GM23338 (cell line): ENCODE data around the gene EHBP1L1.

Experiments used
- CTCF ChIP-seq, 2 experiments: fragments of 200-600 bp in 1 of 2; sonication (generic) in 1 of 2; conservative IDR thresholded peaks; 2 replicates each; pipeline versions ENCODE4 v1.5.1 to v1.6.1; 2016 to 2017; ENCODE audit warnings: antibody characterized with exemption in 2 of 2, low read depth in 2 of 2, mild to moderate bottlenecking in 2 of 2, moderate library complexity in 1 of 2
- EZH2 ChIP-seq: fragments of 200-600 bp; sonication (generic); IDR thresholded peaks from one replicate; pipeline ENCODE4 v1.8.0; 2017; ENCODE audit warnings: antibody characterized with exemption, mild to moderate bottlenecking, low read depth; ENCODE audit not compliant: unreplicated experiment
- EZH2phosphoT487 ChIP-seq: fragments of 200-600 bp; sonication (generic); IDR thresholded peaks from one replicate; pipeline ENCODE4 v1.8.1; 2018; ENCODE audit warnings: antibody characterized with exemption; ENCODE audit not compliant: unreplicated experiment
- JUNB ChIP-seq: IDR thresholded peaks from one replicate; pipeline ENCODE4 v1.6.1; 2016; ENCODE audit warnings: antibody characterized with exemption; ENCODE audit not compliant: unreplicated experiment
- POLR2AphosphoS5 ChIP-seq: IDR thresholded peaks from 2 replicates; pipeline ENCODE4 v1.6.1; 2016; ENCODE audit warnings: antibody characterized with exemption, low read depth
- REST ChIP-seq: IDR thresholded peaks from one replicate; pipeline ENCODE4 v1.6.1; 2018; ENCODE audit warnings: antibody characterized with exemption; ENCODE audit not compliant: unreplicated experiment

GRCh38 chr11:65616575-65617001 is 40.7 kb downstream of the EHBP1L1 start:
- TF ChIP-seq CTCF (conservative IDR thresholded peaks at IDR 0.05; ENCODE audit: low read depth in 2 of 2) (no peak), POLR2AphosphoS5 (no peak), EZH2 (no peak), JUNB (no peak), EZH2phosphoT487 (no peak), REST (no peak)
